22Rv1 (cell line): ENCODE results near the gene MINDY2.

Experiments
- H3K27ac ChIP-seq: fragments of 450-650 bp; 2 replicates; pipeline ENCODE4 v1.5.1; 2017
- CTCF ChIP-seq: fragments of 450-650 bp; IDR thresholded peaks from 2 replicates; pipeline ENCODE4 v1.5.1; 2017; ENCODE audit warnings: mild to moderate bottlenecking
- ZFX ChIP-seq: fragments of 450-650 bp; IDR thresholded peaks from 2 replicates; pipeline ENCODE4 v1.6.1; 2017; ENCODE audit warnings: antibody characterized with exemption, borderline replicate concordance

MINDY2 gene, protein sequence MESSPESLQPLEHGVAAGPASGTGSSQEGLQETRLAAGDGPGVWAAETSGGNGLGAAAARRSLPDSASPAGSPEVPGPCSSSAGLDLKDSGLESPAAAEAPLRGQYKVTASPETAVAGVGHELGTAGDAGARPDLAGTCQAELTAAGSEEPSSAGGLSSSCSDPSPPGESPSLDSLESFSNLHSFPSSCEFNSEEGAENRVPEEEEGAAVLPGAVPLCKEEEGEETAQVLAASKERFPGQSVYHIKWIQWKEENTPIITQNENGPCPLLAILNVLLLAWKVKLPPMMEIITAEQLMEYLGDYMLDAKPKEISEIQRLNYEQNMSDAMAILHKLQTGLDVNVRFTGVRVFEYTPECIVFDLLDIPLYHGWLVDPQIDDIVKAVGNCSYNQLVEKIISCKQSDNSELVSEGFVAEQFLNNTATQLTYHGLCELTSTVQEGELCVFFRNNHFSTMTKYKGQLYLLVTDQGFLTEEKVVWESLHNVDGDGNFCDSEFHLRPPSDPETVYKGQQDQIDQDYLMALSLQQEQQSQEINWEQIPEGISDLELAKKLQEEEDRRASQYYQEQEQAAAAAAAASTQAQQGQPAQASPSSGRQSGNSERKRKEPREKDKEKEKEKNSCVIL

GRCh38 chr15:58770857-58771620 lies at the start of gene MINDY2:
MINDY2 (plus strand) TSS chr15:58771302; CDS start chr15:58771396, 94 bp downstream.
- TF ChIP-seq CTCF (peak; percentile 54), ZFX (no peak)
- peak within 1 kb of the TSS; percentile 92 for H3K27ac ChIP-seq

DNA sequence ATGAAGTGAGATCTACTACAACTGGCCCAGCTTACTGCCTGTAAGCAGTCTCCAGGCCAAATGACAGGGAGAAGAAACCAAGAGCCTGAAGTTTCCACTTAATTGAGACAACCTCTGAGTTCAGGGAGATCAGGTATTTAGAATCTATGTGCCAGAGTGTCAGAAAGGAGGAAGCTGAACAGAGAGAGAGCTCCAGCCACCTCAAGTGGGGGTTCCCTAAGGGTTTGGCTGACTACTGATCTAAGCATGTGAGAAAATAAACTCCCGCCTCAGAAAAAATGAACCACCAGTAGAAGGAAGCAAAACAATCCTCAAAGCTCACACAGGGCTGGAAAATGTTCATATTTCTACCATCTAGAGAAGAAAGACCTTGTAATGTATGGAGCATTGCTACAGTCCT lies 46.6 kb upstream of the MINDY2 start:
- TF ChIP-seq ZFX (no peak), CTCF (no peak)
- H3K27ac ChIP-seq: no peak overlapping the region

- TF ChIP-seq ZFX (no peak), CTCF (no peak)
Measured at GRCh38 chr15:58726867-58727266, 44.2 kb upstream of the MINDY2 start.

DNA sequence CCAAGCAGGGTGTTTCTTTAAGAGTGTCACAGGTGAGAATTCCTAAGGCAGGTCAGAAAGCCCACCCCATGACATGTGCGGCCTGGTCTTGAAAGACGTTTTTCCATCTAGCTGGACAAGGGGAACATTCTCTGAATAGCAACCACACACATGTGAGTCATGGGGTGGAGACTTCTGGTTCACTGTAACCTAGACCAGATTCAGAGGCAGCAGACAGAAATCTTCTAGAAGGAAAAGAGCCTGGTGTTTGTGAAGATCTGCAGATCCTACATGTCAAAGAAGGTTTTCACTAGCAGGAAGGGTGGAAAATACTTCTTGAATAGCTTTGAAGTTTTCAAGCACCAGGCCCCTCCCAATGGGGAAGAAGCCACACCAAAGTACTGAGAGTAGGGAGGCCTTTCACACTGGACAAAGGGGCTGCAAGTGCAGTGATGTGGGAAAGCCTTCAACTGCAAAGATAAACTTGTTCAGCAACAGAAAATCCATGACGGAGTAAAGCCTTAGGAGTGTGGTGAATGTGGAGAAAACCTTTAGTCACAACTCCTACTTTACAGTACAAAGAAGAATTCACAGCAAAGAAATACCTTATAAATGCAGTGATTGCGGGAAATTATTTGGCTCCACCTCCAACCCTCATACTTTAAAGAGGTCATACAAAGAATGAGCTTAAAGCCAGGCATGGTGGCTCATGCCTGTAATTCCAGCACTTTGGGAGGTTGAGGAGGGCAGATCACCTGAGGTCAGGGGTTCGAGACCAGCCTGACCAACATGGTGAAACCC lies 39.2 kb upstream of the MINDY2 start:
- TF ChIP-seq CTCF: no peak
- no peak for TF ChIP-seq ZFX
- H3K27ac ChIP-seq: no peak overlapping the region

More at GRCh38 chr15:58726867-58727266, 44.2 kb upstream of the MINDY2 start:
- no peak overlapping the region for H3K27ac ChIP-seq

- no peak for TF ChIP-seq ZFX
- TF ChIP-seq CTCF: no peak
- no peak overlapping the region for H3K27ac ChIP-seq
Measured at GRCh38 chr15:58732625-58733363, 38.3 kb upstream of the MINDY2 start.

DNA sequence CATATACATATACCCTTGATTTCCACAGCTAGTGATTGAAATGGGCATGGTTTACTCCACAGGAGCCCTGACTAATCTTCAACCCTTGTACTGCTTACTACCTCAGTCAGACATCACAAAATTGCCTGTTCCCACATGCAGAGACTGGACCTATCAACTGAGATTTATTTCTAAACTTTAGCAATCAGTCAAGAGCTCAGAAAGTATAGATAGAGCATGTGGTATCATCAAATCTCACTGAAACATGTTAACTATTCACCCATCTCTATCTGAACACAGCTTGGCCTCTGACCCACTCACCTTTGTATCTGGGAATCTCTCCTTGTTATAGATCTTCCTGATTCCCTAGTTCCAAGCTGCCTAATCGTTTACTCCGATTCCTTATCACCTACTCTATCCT lies 36.2 kb upstream of the MINDY2 start:
- no peak for TF ChIP-seq CTCF
- TF ChIP-seq ZFX: no peak
- no peak overlapping the region for H3K27ac ChIP-seq
